ENCODE measurements around the gene CNOT10.
A peak's percentile ranks its signal among the peaks of the same experiment; 100 is the strongest.

The CNOT10 gene

GRCh38 chr3:32743934-32744333 is 58.9 kb downstream of the CNOT10 start:
- Histone ChIP-seq H3K9me3 (ENCODE audit: control insufficient read depth in 5 of 5, low read length in 5 of 5) (no peaks in the 10 kb centered on the region), H3K9ac (ENCODE audit: low read length in 5 of 5) (no peak overlapping the region), H3K27ac (ENCODE audit: low read depth, low read length) (no peak overlapping the region), H3K4me1 (ENCODE audit: control insufficient read depth in 5 of 5, insufficient read depth in 5 of 5, low read length in 5 of 5) (peaks cover 0 to 7% (median 0%) of the 10 kb centered on the region in 5 donors), H3K4me3 (ENCODE audit: low read depth in 1 of 5, low read length in 5 of 5) (no peak overlapping the region), H3K27me3 (ENCODE audit: control insufficient read depth in 5 of 5, insufficient read depth in 4 of 5, low read length in 5 of 5) (no peaks in the 10 kb centered on the region), H3K36me3 (ENCODE audit: control insufficient read depth in 5 of 5, insufficient read depth in 5 of 5, low read length in 5 of 5) (peaks cover 2 to 23% (median 11%) of the 10 kb centered on the region in 5 donors)

- Histone ChIP-seq H3K4me3 (ENCODE audit: low read depth in 1 of 5, low read length in 5 of 5) (no peak overlapping the region), H3K36me3 (ENCODE audit: control insufficient read depth in 5 of 5, insufficient read depth in 5 of 5, low read length in 5 of 5) (peaks cover 0 to 16% (median 9%) of the 10 kb centered on the region in 5 donors), H3K27ac (ENCODE audit: low read depth, low read length) (no peak overlapping the region), H3K27me3 (ENCODE audit: control insufficient read depth in 5 of 5, insufficient read depth in 4 of 5, low read length in 5 of 5) (no peaks in the 10 kb centered on the region), H3K4me1 (ENCODE audit: control insufficient read depth in 5 of 5, insufficient read depth in 5 of 5, low read length in 5 of 5) (no peaks in the 10 kb centered on the region), H3K9ac (ENCODE audit: low read length in 5 of 5) (no peak overlapping the region), H3K9me3 (ENCODE audit: control insufficient read depth in 5 of 5, low read length in 5 of 5) (no peaks in the 10 kb centered on the region)
Measured at GRCh38 chr3:32751377-32751776, 66.4 kb downstream of the CNOT10 start.

GRCh38 chr3:32755761-32756160 is 70.8 kb downstream of the CNOT10 start:
- Histone ChIP-seq H3K27ac (ENCODE audit: low read depth, low read length) (no peak overlapping the region), H3K36me3 (ENCODE audit: control insufficient read depth in 5 of 5, insufficient read depth in 5 of 5, low read length in 5 of 5) (peaks cover 2 to 29% (median 12%) of the 10 kb centered on the region in 5 donors), H3K9me3 (ENCODE audit: control insufficient read depth in 5 of 5, low read length in 5 of 5) (no peaks in the 10 kb centered on the region), H3K27me3 (ENCODE audit: control insufficient read depth in 5 of 5, insufficient read depth in 4 of 5, low read length in 5 of 5) (no peaks in the 10 kb centered on the region), H3K9ac (ENCODE audit: low read length in 5 of 5) (no peak overlapping the region), H3K4me3 (ENCODE audit: low read depth in 1 of 5, low read length in 5 of 5) (no peak overlapping the region), H3K4me1 (ENCODE audit: control insufficient read depth in 5 of 5, insufficient read depth in 5 of 5, low read length in 5 of 5) (no peaks in the 10 kb centered on the region)

GRCh38 chr3:32757618-32758374 is 72.8 kb downstream of the CNOT10 start:
- no peak overlapping the region for H3K27ac ChIP-seq (ENCODE audit: low read depth, low read length)

GRCh38 chr3:32758375-32758753 is 73.4 kb downstream of the CNOT10 start:
- no peaks in the 10 kb centered on the region for H3K9me3 ChIP-seq (ENCODE audit: control insufficient read depth in 5 of 5, low read length in 5 of 5)
- H3K4me3 ChIP-seq (ENCODE audit: low read depth in 1 of 5, low read length in 5 of 5): no peak overlapping the region
- H3K27me3 ChIP-seq (ENCODE audit: control insufficient read depth in 5 of 5, insufficient read depth in 4 of 5, low read length in 5 of 5): no peaks in the 10 kb centered on the region
- no peaks in the 10 kb centered on the region for H3K4me1 ChIP-seq (ENCODE audit: control insufficient read depth in 5 of 5, insufficient read depth in 5 of 5, low read length in 5 of 5)
- no peak overlapping the region for H3K27ac ChIP-seq (ENCODE audit: low read depth, low read length)
- H3K9ac ChIP-seq (ENCODE audit: low read length in 5 of 5): no peak overlapping the region
- H3K36me3 ChIP-seq (ENCODE audit: control insufficient read depth in 5 of 5, insufficient read depth in 5 of 5, low read length in 5 of 5): peaks cover 7 to 34% (median 16%) of the 10 kb centered on the region in 5 donors

More at GRCh38 chr3:32757618-32758374, 72.8 kb downstream of the CNOT10 start:
- Histone ChIP-seq H3K9ac (ENCODE audit: low read length in 5 of 5) (no peak overlapping the region), H3K9me3 (ENCODE audit: control insufficient read depth in 5 of 5, low read length in 5 of 5) (no peaks in the 10 kb centered on the region), H3K4me1 (ENCODE audit: control insufficient read depth in 5 of 5, insufficient read depth in 5 of 5, low read length in 5 of 5) (no peaks in the 10 kb centered on the region), H3K36me3 (ENCODE audit: control insufficient read depth in 5 of 5, insufficient read depth in 5 of 5, low read length in 5 of 5) (peaks cover 12 to 33% (median 14%) of the 10 kb centered on the region in 5 donors), H3K4me3 (ENCODE audit: low read depth in 1 of 5, low read length in 5 of 5) (no peak overlapping the region), H3K27me3 (ENCODE audit: control insufficient read depth in 5 of 5, insufficient read depth in 4 of 5, low read length in 5 of 5) (no peaks in the 10 kb centered on the region)

GRCh38 chr3:32759342-32759741 is 74.4 kb downstream of the CNOT10 start:
- Histone ChIP-seq H3K9ac (ENCODE audit: low read length in 5 of 5) (no peak overlapping the region), H3K9me3 (ENCODE audit: control insufficient read depth in 5 of 5, low read length in 5 of 5) (no peaks in the 10 kb centered on the region), H3K36me3 (ENCODE audit: control insufficient read depth in 5 of 5, insufficient read depth in 5 of 5, low read length in 5 of 5) (peaks cover 8 to 32% (median 16%) of the 10 kb centered on the region in 5 donors)

GRCh38 chr3:32764481-32764880 is 79.5 kb downstream of the CNOT10 start:
- Histone ChIP-seq H3K27me3 (ENCODE audit: control insufficient read depth in 5 of 5, insufficient read depth in 4 of 5, low read length in 5 of 5) (no peaks in the 10 kb centered on the region), H3K9me3 (ENCODE audit: control insufficient read depth in 5 of 5, low read length in 5 of 5) (no peaks in the 10 kb centered on the region), H3K4me1 (ENCODE audit: control insufficient read depth in 5 of 5, insufficient read depth in 5 of 5, low read length in 5 of 5) (no peaks in the 10 kb centered on the region), H3K27ac (ENCODE audit: low read depth, low read length) (no peak overlapping the region), H3K36me3 (ENCODE audit: control insufficient read depth in 5 of 5, insufficient read depth in 5 of 5, low read length in 5 of 5) (peaks cover 13 to 61% (median 43%) of the 10 kb centered on the region in 5 donors), H3K9ac (ENCODE audit: low read length in 5 of 5) (no peak overlapping the region), H3K4me3 (ENCODE audit: low read depth in 1 of 5, low read length in 5 of 5) (no peak overlapping the region)

More at GRCh38 chr3:32759342-32759741, 74.4 kb downstream of the CNOT10 start:
- H3K27ac ChIP-seq (ENCODE audit: low read depth, low read length): no peak overlapping the region
- H3K4me3 ChIP-seq (ENCODE audit: low read depth in 1 of 5, low read length in 5 of 5): no peak overlapping the region
- no peaks in the 10 kb centered on the region for H3K4me1 ChIP-seq (ENCODE audit: control insufficient read depth in 5 of 5, insufficient read depth in 5 of 5, low read length in 5 of 5)
- H3K27me3 ChIP-seq (ENCODE audit: control insufficient read depth in 5 of 5, insufficient read depth in 4 of 5, low read length in 5 of 5): no peaks in the 10 kb centered on the region

GRCh38 chr3:32778389-32778788 is 93.4 kb downstream of the CNOT10 start:
- peaks cover 6 to 16% (median 13%) of the 10 kb centered on the region in 5 donors for H3K36me3 ChIP-seq (ENCODE audit: control insufficient read depth in 5 of 5, insufficient read depth in 5 of 5, low read length in 5 of 5)
- H3K27me3 ChIP-seq (ENCODE audit: control insufficient read depth in 5 of 5, insufficient read depth in 4 of 5, low read length in 5 of 5): no peaks in the 10 kb centered on the region
- H3K9me3 ChIP-seq (ENCODE audit: control insufficient read depth in 5 of 5, low read length in 5 of 5): no peaks in the 10 kb centered on the region
- peaks cover 0 to 14% (median 11%) of the 10 kb centered on the region in 5 donors for H3K4me1 ChIP-seq (ENCODE audit: control insufficient read depth in 5 of 5, insufficient read depth in 5 of 5, low read length in 5 of 5)
- no peak overlapping the region for H3K4me3 ChIP-seq (ENCODE audit: low read depth in 1 of 5, low read length in 5 of 5)
- H3K9ac ChIP-seq (ENCODE audit: low read length in 5 of 5): no peak overlapping the region
- H3K27ac ChIP-seq (ENCODE audit: low read depth, low read length): no peak overlapping the region

- H3K27me3 ChIP-seq (ENCODE audit: control insufficient read depth in 5 of 5, insufficient read depth in 4 of 5, low read length in 5 of 5): no peaks in the 10 kb centered on the region
- H3K9ac ChIP-seq (ENCODE audit: low read length in 5 of 5): peak overlapping the region in 1 of 5 donors; percentile 47
- H3K36me3 ChIP-seq (ENCODE audit: control insufficient read depth in 5 of 5, insufficient read depth in 5 of 5, low read length in 5 of 5): peaks cover 0 to 7% (median 3%) of the 10 kb centered on the region in 5 donors
- H3K4me3 ChIP-seq (ENCODE audit: low read depth in 1 of 5, low read length in 5 of 5): peak overlapping the region; percentile 48 to 90 (median 77)
- H3K27ac ChIP-seq (ENCODE audit: low read depth, low read length): no peak overlapping the region
- no peaks in the 10 kb centered on the region for H3K9me3 ChIP-seq (ENCODE audit: control insufficient read depth in 5 of 5, low read length in 5 of 5)
- H3K4me1 ChIP-seq (ENCODE audit: control insufficient read depth in 5 of 5, insufficient read depth in 5 of 5, low read length in 5 of 5): peaks cover 0 to 14% (median 11%) of the 10 kb centered on the region in 5 donors
Measured at GRCh38 chr3:32780071-32780734, 95.2 kb downstream of the CNOT10 start.

- Histone ChIP-seq H3K4me1 (ENCODE audit: control insufficient read depth in 5 of 5, insufficient read depth in 5 of 5, low read length in 5 of 5) (peaks cover 0 to 14% (median 11%) of the 10 kb centered on the region in 5 donors), H3K9me3 (ENCODE audit: control insufficient read depth in 5 of 5, low read length in 5 of 5) (no peaks in the 10 kb centered on the region), H3K4me3 (ENCODE audit: low read depth in 1 of 5, low read length in 5 of 5) (peak overlapping the region; percentile 72 to 93 (median 86)), H3K27me3 (ENCODE audit: control insufficient read depth in 5 of 5, insufficient read depth in 4 of 5, low read length in 5 of 5) (no peaks in the 10 kb centered on the region), H3K36me3 (ENCODE audit: control insufficient read depth in 5 of 5, insufficient read depth in 5 of 5, low read length in 5 of 5) (peaks cover 0 to 7% (median 1%) of the 10 kb centered on the region in 5 donors), H3K27ac (ENCODE audit: low read depth, low read length) (no peak overlapping the region), H3K9ac (ENCODE audit: low read length in 5 of 5) (peak overlapping the region in 4 of 5 donors; percentile 28 to 71 (median 46))
Measured at GRCh38 chr3:32780735-32781210, 95.8 kb downstream of the CNOT10 start.
